Mesendoderm (in vitro differentiated cells): ENCODE data around the gene ADGRG3.
A peak's percentile ranks its signal among the peaks of the same experiment; 100 is the strongest.
"Not testable (repeated sequence)": the region's sequence is repeated elsewhere in the genome, so short reads cannot be mapped to it uniquely, and the experiment has no call there.

Source experiments
- DNase-seq: peaks from one replicate; pipeline ENCODE4 v3.0.0; 2013
- H2AK5ac ChIP-seq: 2 replicates; pipeline ENCODE4 v1.6.1; 2013; ENCODE audit warnings: low read length, inconsistent platforms
- H2BK120ac ChIP-seq: 2 replicates; pipeline ENCODE4 v1.6.1; 2013; ENCODE audit warnings: low read depth, mild to moderate bottlenecking, low read length, moderate library complexity, mixed read lengths
- H2BK15ac ChIP-seq: replicated peaks from 2 replicates; pipeline ENCODE4 v1.6.1; 2013; ENCODE audit warnings: low read depth, mild to moderate bottlenecking, moderate library complexity
- H2BK5ac ChIP-seq: 2 replicates; pipeline ENCODE4 v1.6.1; 2013; ENCODE audit warnings: low read length, inconsistent platforms
- H3K18ac ChIP-seq: 2 replicates; pipeline ENCODE4 v1.6.1; 2013; ENCODE audit warnings: mild to moderate bottlenecking, low read length, mixed read lengths
- H3K23ac ChIP-seq: one replicate; pipeline ENCODE4 v1.6.1; 2013; ENCODE audit warnings: low read length
- H3K27ac ChIP-seq: 2 replicates; pipeline ENCODE4 v1.5.1; 2013; ENCODE audit warnings: low read depth, mild to moderate bottlenecking, inconsistent platforms, low read length, moderate library complexity
- H3K27me3 ChIP-seq: 2 replicates; pipeline ENCODE4 v1.6.1; 2013; ENCODE audit warnings: low read length, control low read depth, mild to moderate bottlenecking, inconsistent platforms; ENCODE audit not compliant: insufficient read depth, poor library complexity
- H3K36me3 ChIP-seq: 2 replicates; pipeline ENCODE4 v1.6.1; 2013; ENCODE audit warnings: low read length, inconsistent platforms; ENCODE audit not compliant: control insufficient read depth, insufficient read depth
- H3K4ac ChIP-seq: one replicate; pipeline ENCODE4 v1.6.1; 2013; ENCODE audit warnings: low read depth, mild to moderate bottlenecking, low read length, moderate library complexity
- H3K4me1 ChIP-seq: 2 replicates; pipeline ENCODE4 v1.6.1; 2013; ENCODE audit warnings: low read depth, low read length, inconsistent platforms; ENCODE audit not compliant: control insufficient read depth
- H3K4me2 ChIP-seq: 2 replicates; pipeline ENCODE4 v1.6.1; 2013; ENCODE audit warnings: low read length
- H3K4me3 ChIP-seq: 2 replicates; pipeline ENCODE4 v1.5.1; 2013; ENCODE audit warnings: mild to moderate bottlenecking, low read length
- H3K56ac ChIP-seq: one replicate; pipeline ENCODE4 v1.6.1; 2013; ENCODE audit warnings: low read length
- H3K79me1 ChIP-seq: 2 replicates; pipeline ENCODE4 v1.6.1; 2013; ENCODE audit warnings: low read length, inconsistent platforms
- H3K79me2 ChIP-seq: 2 replicates; pipeline ENCODE4 v1.6.1; 2013; ENCODE audit warnings: mild to moderate bottlenecking, low read length; ENCODE audit not compliant: control insufficient read depth, insufficient read depth
- H3K9ac ChIP-seq: 2 replicates; pipeline ENCODE4 v1.6.1; 2013; ENCODE audit warnings: low read length, inconsistent platforms
- H4K5ac ChIP-seq: one replicate; pipeline ENCODE4 v1.6.1; 2013; ENCODE audit warnings: low read length
- H4K8ac ChIP-seq: one replicate; pipeline ENCODE4 v1.6.1; 2013; ENCODE audit warnings: low read depth, mild to moderate bottlenecking, control low read depth, low read length, moderate library complexity
- WGBS: extraction: QIAGEN DNeasy Blood & Tissue Kit; methylation state at CpG from one replicate; pipeline ENCODE4 v1.1.7; 2013; ENCODE audit warnings: low lambda C conversion rate, missing lambda C conversion rate; ENCODE audit not compliant: insufficient coverage; ENCODE audit errors: extremely low coverage; 5-methylcytosine and 5-hydroxymethylcytosine counted together

Gene ADGRG3

DNA sequence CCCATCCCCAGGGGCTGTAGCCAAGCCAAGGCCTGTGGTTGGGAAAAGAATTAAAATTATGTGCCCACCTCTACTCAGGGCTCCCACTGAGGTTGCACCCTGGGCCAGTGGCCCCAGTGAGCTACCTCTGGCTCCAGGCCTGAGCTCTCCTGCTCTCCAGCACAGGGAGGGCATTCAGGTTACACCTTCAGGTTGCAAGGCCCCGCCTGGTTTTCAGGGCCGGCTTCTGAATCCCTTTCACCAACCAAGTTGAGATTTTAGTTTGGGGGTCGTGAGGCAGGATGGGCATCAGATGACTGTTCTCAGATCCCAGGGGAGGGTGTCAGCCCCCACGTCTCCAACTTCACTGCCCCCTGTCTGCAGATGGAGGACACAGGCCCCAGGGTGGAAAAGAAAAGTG lies 59.5 kb downstream of the ADGRG3 start:
- Histone ChIP-seq H2BK120ac (no peak overlapping the region), H4K8ac (no peak overlapping the region), H3K18ac (no peak overlapping the region), H3K36me3 (no peaks in the 10 kb centered on the region), H3K4me3 (no peak overlapping the region), H2BK5ac (no peak overlapping the region), H2BK15ac (no peak overlapping the region), H3K56ac (no peak overlapping the region), H3K27me3 (no peaks in the 10 kb centered on the region), H3K27ac (no peak overlapping the region), H4K5ac (no peak overlapping the region), H3K4ac (no peak overlapping the region), H3K79me1 (no peaks in the 10 kb centered on the region), H3K4me2 (no peak overlapping the region), H3K79me2 (no peaks in the 10 kb centered on the region), H3K4me1 (no peaks in the 10 kb centered on the region), H3K23ac (no peak overlapping the region), H2AK5ac (no peak overlapping the region), H3K9ac (no peak overlapping the region)
- WGBS: no CpG with 5 or more reads among the region's 4 CpGs
- DNase-seq: no peak

DNA sequence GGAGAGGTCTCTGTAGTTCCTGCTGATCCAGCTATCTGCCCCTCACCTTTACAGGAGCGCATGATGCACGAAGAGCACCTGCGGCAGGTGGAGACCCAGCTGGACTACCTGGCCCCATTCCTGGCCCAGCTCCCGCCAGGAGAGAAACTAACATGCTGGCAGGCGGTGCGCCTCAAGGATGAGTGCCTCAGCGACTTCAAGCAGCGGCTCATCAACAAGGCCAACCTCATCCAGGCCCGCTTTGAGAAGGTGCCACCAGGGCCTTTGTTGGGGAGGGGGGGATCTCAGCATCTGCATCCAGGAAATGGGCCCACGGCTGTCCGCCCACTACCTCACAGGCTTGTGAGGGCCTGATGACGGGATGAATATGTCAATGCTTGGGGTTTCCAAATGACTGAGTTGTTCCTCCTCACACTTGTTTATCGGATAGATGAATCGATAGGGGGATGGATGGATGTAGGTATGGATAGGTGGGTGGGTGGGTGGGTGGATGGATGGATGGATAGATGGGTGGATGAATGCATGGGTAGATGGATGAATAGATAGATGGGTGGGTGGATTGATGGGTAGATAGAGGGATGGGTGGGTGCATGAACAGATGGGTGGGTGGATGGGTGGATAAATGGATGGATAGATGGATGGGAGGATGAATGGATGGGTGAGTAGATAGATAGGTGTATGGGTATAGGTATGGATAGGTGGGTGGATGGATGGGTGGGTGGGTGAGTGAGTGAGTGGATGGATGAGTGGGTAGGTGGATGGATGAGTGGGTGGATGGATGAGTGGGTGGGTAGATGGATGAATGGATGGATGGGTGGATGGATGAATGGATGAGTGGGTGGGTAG lies 60.5 kb downstream of the ADGRG3 start:
- Histone ChIP-seq H3K27ac (no peak overlapping the region), H2BK120ac (no peak overlapping the region), H3K9ac (no peak overlapping the region), H3K23ac (no peak overlapping the region), H3K79me1 (no peaks in the 10 kb centered on the region), H3K4me3 (no peak overlapping the region), H2BK15ac (no peak overlapping the region), H2AK5ac (no peak overlapping the region), H3K36me3 (no peaks in the 10 kb centered on the region), H3K56ac (no peak overlapping the region), H3K4me2 (no peak overlapping the region), H4K5ac (no peak overlapping the region), H3K4me1 (no peaks in the 10 kb centered on the region), H3K79me2 (no peaks in the 10 kb centered on the region), H3K18ac (no peak overlapping the region), H3K4ac (no peak overlapping the region), H4K8ac (no peak overlapping the region), H3K27me3 (no peaks in the 10 kb centered on the region), H2BK5ac (no peak overlapping the region)
- no peak for DNase-seq
- no CpG with 5 or more reads among the region's 14 CpGs for WGBS

DNA sequence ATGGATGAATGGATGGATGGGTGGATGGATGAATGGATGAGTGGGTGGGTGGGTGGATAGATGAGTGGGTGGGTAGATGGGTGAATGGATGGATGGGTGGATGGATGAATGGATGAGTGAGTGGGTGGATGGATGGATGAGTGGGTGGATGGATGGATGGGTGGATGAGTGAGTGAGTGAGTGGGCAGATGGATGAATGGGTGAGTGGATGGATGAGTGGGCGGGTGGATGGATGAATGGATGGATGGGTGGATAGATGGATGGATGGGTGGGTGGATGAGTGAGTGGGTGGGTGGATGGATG lies 61.0 kb downstream of the ADGRG3 start:
- no peaks in the 10 kb centered on the region for H3K4me1 ChIP-seq
- H4K5ac ChIP-seq: no peak overlapping the region
- H4K8ac ChIP-seq: no peak overlapping the region
- no CpG with 5 or more reads among the region's 1 CpG for WGBS
- H2BK120ac ChIP-seq: no peak overlapping the region
- no peaks in the 10 kb centered on the region for H3K79me1 ChIP-seq
- no peak overlapping the region for H2AK5ac ChIP-seq
- H3K56ac ChIP-seq: no peak overlapping the region
- H3K4me3 ChIP-seq: no peak overlapping the region
- no peaks in the 10 kb centered on the region for H3K27me3 ChIP-seq
- H3K23ac ChIP-seq: no peak overlapping the region
- H3K4ac ChIP-seq: no peak overlapping the region
- H3K4me2 ChIP-seq: no peak overlapping the region
- no peaks in the 10 kb centered on the region for H3K79me2 ChIP-seq
- no peak overlapping the region for H3K9ac ChIP-seq
- no peak overlapping the region for H3K27ac ChIP-seq
- no peak overlapping the region for H2BK15ac ChIP-seq
- no peak for DNase-seq
- no peak overlapping the region for H2BK5ac ChIP-seq
- H3K18ac ChIP-seq: no peak overlapping the region
- no peaks in the 10 kb centered on the region for H3K36me3 ChIP-seq

GRCh38 chr16:57729852-57730251 lies 61.7 kb downstream of the ADGRG3 start:
- not testable (repeated sequence) for H3K36me3 ChIP-seq, H3K18ac ChIP-seq, H2BK5ac ChIP-seq, H4K5ac ChIP-seq, H3K9ac ChIP-seq, H2AK5ac ChIP-seq, H3K23ac ChIP-seq, H3K27ac ChIP-seq, H3K4me1 ChIP-seq, H4K8ac ChIP-seq, H2BK120ac ChIP-seq, DNase-seq, H3K79me1 ChIP-seq, H3K4me2 ChIP-seq, H3K79me2 ChIP-seq, H3K4ac ChIP-seq, H3K27me3 ChIP-seq, H3K56ac ChIP-seq, H2BK15ac ChIP-seq, H3K4me3 ChIP-seq
- WGBS: 100% methylated on average over 1 of the region's 6 CpGs

DNA sequence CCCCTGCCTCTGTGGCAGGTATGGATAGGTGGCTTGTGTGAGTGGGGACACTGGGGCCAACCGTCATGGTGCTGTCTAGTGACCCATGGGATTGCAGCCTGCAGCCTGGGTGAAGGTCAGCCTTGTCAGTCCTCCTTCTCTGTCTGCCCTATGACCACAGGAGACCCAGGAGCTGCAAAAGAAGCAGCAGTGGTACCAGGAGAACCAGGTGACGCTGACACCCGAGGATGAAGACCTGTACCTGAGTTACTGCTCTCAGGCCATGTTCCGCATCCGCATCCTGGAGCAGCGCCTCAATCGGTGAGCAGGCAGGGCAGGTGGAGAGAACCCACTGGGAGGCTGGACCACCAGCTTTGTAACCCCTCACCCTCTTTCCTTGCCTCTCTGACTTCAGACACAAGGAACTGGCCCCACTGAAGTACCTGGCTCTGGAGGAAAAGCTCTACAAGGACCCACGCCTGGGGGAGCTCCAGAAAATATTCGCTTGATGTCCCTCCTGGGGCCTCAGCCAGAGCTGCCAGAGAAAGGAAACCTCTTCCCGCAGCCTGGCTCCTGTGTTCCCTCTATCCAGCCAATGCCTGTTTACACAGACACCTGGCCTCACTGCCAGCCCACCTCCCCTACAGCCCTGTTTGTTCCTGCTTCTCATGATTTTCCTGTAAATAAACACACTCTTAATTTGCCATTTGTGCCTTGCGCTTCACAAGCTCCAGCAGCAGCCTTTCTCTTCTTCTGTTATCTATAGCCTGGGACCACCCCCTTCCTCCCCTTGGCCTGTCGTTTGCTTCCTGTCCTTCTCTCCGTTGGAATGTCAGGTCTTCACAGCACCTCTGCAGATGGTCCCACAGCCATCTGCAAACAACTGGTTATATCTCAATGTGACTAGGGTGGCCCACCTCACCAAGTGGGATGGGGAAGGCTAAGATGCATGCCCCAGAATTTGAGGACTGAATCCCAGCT lies 62.9 kb downstream of the ADGRG3 start:
- H2BK15ac ChIP-seq: no peak overlapping the region
- no peak overlapping the region for H4K8ac ChIP-seq
- peak; percentile 76 for DNase-seq
- H3K9ac ChIP-seq: no peak overlapping the region
- no peak overlapping the region for H2BK5ac ChIP-seq
- no peak overlapping the region for H2BK120ac ChIP-seq
- no CpG with 5 or more reads among the region's 13 CpGs for WGBS
- no peak overlapping the region for H3K18ac ChIP-seq
- no peaks in the 10 kb centered on the region for H3K79me2 ChIP-seq
- no peak overlapping the region for H3K27ac ChIP-seq
- H3K4ac ChIP-seq: no peak overlapping the region
- H3K4me2 ChIP-seq: no peak overlapping the region
- no peak overlapping the region for H3K23ac ChIP-seq
- no peak overlapping the region for H4K5ac ChIP-seq
- H3K56ac ChIP-seq: peak overlapping the region; percentile 44
- H2AK5ac ChIP-seq: no peak overlapping the region
- H3K36me3 ChIP-seq: no peaks in the 10 kb centered on the region
- no peaks in the 10 kb centered on the region for H3K4me1 ChIP-seq
- H3K4me3 ChIP-seq: no peak overlapping the region
- H3K79me1 ChIP-seq: peaks cover 2% of the 10 kb centered on the region
- no peaks in the 10 kb centered on the region for H3K27me3 ChIP-seq
